LoVo (cell line): ENCODE measurements around the gene POTEC.
"Not testable (repeated sequence)": the region's sequence is repeated elsewhere in the genome, so short reads cannot be mapped to it uniquely, and the experiment has no call there.

Experiments
- DNase-seq: peaks from one replicate; pipeline ENCODE4 v3.0.0-alpha.2; 2016; ENCODE audit warnings: low spot score

POTEC gene

DNA sequence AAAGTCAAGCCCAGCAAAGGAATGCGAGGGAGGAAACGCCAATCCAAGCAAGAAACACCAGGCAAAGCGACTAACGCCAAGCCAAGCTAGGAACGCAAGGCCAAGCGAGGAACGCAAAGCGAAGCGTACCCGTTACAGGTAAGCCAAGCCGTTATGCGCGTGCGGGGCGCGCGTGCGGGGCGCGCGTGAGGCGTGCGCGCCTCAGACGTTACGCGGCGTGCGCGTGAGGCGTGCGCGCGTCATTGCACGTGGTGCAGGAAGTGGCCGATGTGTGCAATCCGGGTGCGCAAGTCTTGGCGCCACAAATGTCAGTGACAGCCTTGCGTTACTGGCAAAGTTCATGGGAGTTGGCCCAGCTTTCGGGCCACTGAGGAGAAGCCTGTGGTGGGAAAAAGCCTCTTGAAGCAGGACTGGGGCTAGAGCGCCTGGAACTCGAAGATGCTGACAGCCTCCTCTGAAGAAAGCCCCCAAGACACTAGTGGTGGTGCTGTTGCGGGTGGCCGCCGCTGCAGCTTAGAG, at the start of gene POTEC:
POTEC (minus strand) TSS at position 155 of the 519 bp plus-strand sequence. CDS start 454 bp downstream, outside the sequence.
- DNase-seq = not testable (repeated sequence)

DNA sequence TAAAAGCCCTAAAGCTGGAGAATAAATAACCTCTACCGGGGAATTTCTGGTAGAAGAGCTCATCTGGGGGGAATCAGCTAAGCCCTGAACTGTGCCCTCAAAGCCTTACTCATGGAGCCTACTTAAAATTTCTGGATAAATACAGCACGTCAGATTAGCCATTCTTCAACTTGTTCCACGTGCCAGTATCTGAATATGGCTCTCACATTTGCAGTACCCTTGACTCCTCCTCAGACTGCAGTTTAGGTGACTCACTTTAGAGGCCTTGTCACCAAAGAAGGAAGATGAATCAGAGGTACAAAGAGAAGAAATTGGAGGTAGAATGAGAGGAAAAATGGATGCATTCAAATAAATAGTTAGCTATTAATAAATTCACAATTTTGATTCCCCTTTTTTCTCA, 34.6 kb upstream of the POTEC start:
- DNase-seq = no peak

DNA sequence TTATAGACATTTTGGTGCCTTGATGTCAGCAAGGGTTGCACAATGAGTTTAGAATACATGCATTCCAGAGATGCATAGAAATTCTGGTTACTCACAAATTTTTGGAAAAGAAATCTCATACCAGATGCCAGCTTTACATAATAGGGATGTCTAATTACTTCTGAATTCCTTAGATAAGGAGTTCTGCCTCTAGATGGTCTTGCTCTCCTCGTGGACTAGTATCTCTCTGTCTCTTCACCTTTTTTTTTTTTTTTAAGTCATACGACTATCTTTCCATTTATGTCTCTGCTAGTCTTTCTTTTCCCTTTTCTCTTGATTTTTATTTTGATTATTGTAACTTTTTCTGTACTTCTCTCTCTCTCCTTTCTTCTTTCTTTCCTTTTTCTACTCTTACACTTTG, 16.1 kb upstream of the POTEC start:
- DNase-seq = not testable (repeated sequence)

DNA sequence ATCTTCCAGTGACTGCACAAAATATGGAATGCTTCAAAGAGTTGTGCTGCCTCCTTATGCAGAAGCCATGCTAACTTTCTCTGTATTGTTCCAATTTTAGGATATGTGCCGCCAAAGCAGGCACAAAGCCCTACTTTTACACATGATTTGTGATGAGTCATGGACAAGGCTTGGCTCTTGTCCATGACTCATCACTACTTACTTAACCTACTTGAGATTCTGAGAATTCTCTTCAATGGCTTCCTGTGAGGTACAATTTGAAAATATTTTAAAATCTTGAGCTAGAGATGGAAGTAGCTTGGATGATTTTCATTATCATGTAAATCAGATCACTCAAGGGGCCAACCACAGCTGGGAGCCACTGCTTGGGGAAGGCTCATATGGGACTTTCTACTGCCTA, 11.7 kb downstream of the POTEC start:
- not testable (repeated sequence) for DNase-seq

DNA sequence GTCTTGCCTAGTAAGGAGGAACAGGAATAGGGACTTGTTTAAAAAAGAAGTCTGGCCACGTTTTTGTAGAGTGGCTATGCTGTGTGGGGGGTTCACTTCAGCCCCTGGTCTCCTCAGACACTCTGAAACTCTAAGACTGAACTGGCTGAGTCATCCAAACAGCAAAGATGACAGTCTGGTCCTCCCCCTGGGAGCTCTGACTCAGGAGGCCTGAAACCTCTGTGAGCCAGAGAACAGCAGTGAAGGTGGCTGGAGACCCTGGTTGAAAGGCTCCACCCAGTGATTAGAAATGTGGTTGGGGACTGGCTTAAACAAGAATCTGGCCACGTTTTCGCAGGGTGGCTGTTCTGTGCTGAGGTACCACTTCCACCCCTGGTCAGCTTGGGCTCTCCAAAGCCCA, 32.7 kb downstream of the POTEC start:
- not testable (repeated sequence) for DNase-seq

DNA sequence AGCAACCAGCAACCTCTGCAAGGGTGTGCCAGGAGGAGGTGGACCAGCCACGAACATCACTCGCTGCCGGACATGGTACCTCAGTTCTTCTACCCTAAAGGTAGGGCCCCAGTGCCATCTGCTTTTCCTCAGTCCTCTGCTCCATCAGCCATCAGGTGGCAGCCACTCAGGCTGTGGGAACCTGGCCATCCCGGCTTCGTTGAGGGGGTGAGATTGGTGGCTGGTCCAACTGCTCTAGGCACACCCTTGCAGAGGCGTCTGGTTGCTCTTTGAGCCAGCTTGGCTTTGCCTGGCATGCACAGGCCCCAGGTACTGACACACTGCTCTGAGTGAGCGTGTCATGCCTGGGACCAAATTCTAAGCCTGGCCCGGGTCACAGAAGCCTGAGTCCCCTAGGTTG, 39.7 kb downstream of the POTEC start:
- not testable (repeated sequence) for DNase-seq

DNA sequence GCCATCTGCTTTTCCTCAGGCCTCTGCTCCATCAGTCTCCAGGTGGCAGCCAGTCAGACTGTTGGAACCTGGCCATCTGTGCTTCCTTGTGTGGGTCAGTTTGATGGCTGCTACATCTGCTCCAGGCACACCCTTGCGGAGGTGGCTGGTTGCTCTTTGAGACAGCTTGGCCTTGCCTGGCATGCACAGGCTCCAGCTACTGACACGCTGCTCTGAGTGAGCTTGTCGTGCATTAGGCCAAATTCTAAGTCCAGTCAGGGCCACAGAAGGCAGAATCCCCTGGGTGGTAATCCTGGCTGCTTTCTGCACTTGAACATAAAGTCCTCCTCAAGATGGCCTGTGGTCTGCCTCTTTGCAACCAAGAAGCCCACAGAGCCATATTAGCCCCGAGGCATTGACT, 41.5 kb downstream of the POTEC start:
- not testable (repeated sequence) for DNase-seq

DNA sequence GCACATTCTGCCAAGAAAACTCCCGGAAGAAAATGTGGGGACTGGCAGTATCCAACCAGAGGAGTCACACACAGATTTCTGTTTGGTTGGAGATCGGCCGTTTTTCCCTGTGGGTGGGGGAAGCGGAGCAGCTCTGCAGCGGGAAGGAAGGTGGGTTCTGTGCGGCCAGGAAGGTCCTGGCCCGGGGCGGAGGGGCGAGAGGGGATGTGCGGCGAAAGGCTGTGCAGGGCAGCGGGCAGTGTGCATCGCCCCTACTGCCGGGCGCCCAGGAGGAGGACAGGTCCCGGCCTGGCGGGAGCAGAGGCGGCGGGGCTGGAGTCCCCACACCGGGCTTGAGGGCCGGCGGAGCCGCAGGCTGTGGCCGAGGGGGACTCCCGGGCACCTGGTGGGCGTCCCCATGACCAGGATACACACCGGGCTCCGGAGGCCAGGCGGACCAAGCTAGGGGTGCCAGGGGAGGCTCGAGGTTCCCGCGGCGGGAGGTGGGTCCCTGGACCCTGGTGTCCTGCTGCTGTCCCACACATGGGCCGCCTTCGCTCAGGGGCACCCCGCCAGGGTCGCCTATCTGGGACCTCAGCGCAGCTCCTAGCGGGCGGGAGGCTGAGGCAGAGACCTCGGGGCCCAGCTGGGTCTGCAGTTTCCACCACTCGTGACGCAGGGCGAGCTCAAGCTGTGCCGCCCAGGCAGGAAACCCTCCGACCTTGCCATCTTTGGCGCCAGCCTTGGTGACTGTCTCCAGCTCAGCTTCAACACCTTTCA, 54.0 kb downstream of the POTEC start:
- DNase-seq = not testable (repeated sequence)

DNA sequence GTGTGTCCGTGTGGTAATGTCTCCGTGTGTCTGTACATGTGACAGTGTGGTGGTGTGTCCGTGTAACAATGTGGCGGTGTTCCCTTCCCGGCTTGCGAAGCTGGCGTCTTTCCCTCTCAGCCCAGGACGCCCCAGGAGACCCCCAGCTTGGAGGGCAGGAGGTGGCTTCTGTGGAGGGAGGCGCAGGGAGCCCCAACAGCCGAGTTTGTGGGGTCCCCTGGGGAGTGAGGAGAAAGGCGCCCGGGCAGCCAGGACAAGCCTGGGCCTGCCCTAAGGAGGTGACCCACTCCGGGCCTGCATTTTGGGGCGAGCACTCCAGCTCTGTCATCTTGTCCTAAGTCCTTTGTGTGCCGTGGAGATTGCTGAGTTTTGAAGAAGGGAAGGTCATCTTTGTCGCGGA, 54.6 kb downstream of the POTEC start:
- not testable (repeated sequence) for DNase-seq

DNA sequence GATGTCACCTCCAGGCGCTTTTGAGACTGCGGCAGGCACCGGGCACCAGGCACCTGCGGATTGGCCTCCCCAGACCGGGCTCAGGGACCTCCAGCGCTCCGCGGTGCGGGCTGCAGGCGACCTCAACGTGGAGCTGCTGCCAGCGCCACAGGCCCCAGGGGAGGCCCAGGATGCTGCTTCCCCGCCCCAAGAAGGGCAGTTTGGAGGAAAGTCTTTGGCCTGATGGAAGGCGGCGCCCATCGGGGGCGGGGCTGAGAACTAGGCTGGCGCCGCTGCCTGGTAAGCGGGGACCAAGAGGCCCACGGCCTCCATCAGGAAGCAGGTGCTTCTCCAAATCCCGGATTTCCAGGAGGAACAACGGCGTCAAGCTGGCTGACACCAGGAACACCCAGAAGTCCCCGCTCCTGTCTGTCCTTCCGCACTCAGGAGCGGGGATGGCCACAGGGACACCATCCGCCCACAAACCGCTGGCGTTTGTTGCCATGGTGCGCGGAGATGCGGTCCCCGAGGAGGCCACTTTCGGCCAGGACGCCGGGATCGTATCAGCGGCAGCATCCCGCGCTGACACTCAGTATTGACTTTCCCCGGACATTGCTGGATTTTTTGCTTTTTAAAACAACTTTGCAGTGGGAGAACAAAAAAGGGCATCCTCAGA, 56.3 kb downstream of the POTEC start:
- DNase-seq = not testable (repeated sequence)

DNA sequence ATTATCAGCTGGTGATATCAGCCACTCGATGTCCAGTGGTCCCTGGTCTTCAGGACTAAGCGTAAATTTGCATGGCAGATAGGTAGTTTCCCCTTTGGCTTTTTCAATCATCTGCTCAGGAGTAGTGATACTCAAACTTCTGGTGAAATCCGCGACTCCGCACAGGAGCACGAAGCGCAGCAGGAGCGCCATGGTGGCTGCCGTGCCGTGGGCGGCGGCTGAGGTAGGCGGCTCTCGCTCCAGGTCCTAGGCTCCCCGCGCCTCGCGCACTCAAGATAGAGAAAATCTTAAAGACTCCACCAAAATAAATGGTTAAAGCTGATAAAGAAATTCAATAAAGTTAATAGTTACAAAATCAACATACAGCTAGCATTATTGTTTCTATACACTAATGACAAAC, 64.3 kb downstream of the POTEC start:
- DNase-seq = not testable (repeated sequence)

DNA sequence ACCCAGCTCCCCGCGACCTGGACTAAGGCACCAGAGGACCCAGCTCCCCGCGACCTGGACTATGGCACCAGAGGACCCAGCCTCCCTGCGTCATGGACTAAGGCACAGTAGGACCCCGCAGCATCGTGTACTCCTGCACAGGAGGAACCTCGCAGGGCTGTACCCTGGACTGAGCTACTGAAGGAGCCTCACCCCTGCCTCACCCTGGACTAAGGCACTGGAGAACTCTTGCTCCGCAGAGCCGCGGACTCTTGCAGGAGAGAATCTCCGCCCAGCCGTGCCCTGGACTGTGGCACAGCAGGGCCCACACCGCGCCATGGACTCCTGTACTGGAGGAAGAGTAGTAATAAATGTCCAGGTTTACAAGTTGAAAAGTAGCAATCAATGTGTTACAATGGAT, 67.9 kb downstream of the POTEC start:
- DNase-seq = not testable (repeated sequence)

DNA sequence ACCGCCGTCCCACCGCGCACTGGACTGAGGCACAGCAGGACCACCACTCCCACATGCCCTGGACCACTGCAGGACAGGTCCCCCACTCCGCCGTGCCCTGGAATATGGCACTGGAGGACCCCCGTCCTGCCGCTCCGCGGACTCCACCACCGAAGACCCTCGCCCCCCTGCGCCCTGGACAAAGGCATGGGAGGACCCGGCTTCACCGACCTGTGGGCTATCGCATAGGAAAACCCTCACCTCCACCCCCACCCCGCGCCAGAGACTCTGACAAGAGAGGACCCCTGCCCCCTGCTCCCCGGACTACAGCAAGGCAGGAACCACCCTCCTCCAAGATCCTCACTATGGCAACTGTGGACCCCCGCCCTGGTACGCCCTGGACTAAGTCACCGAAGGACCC, 68.6 kb downstream of the POTEC start:
- not testable (repeated sequence) for DNase-seq

DNA sequence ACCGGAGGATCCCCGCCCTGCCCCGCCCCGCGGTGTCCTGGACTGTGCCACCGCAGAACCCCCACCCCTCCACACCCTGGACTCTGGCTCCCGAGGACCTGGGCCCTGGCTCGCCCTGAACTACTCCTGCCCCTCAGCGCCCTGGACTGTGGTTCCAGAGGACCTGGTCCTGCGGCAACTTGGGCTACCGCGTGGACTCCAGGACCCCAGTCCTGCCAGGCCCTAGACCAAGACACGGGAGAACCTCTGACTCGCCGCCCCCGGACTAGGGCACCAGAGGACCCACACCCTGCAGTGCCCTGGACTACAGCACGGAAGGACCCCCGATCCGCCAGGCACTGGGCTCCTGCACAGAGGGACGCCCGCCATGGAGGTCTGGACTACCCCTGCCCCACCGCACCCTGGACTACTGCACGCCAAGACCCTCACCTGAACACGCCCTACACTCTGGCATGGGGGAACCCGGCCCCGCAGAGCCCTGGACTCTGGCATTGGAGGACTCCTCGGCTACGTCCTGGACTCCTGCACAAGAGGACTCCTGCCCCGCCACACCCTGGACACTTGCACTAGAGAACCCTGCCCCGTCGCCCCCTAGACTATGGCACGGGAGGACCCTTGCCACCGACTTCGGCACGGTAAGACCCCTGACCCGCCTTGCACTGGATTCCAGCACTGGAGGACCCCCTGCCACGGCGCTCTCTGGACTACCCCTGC, 69.2 kb downstream of the POTEC start:
- DNase-seq = not testable (repeated sequence)

DNA sequence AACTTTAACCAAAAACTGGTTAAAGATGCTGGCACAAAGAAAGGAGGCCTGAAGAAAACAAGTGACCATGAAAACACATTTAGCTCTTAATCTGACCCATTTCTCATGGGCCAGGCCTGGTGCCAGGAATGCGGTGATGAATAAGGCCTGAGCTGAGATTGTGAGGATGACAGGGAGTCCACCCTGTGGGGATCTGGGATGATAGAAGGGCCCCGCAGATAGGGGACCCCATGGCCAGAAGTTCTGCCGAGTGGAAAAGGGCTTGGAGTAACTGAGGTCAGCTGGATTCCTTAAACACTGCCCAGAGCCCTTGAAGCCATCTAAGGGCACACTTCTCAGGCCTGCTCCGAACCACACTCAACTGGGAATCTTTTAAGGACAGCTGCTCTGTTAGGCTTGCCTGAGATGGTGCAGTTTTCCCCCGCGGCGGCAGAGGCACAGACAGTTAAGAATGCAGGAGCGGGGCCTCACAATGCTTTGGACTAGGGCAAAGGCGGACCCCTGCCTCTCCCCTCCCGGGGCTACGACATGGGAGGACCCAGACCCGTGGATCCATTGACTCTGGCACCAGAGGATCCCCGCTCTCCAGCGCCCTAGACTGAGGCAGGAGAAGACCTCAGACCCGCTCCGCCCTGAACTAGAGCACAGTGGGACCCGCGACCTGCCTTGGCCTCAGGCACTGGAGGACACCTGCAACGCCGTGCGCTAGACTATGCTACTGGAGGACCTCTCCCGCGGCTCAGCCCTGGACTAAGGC, 70.0 kb downstream of the POTEC start:
- not testable (repeated sequence) for DNase-seq

DNA sequence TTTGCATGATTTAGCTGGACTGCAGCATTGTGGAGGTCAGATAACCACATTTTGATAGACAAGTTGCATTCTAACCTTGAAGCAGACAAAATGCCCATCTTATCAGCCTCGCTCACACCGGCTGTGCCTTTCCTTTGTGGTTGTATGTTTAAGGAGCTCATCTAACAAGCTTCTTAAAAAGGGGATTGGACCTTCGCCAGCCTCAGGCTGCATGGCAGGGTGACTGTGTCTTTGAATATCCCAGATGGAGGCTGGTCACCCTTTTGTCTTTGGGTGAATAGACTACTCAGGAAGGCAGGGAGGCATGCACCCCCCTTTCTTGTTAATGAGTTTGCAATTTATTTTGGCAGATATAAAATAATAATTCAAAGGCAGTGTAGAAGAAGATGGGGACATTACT, 72.1 kb downstream of the POTEC start:
- DNase-seq = not testable (repeated sequence)

DNA sequence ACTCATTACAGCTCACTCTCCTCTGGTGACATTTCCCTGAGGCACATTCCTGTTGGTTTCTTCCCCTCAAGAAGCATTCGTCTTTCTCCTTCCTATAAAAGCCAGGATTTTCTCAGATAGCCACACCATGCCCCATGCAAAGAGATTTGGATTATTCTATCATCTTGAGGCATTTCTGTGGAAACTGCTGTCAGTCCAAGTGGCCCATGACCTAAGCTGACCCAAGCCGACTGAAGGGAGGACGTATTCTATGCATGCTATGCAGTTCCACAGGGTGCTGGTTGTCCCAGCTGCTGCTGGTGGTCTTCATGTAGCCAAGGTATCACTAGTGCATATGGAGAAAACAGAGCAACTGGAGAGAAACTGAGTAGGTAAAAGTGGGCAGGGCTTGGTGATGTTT, 73.0 kb downstream of the POTEC start:
- DNase-seq = not testable (repeated sequence)

DNA sequence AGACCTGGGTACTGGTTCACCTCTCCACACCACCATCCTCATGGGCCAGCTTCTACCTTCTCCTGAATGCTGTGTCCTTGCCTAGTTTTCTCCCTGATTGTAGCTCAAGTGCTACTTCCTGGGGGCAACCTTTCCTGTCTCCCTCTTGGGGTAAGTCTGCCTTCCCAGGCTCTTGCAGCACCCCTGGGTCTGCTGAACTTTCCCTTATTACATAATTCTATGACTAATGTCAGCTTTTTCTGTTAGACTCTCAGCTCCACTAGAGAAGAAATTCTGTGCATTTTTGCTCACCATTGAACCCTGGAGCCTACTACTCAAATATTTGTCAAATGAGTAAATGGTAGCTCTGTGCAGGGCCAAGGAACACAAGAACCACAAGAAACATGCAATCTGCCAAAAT, 73.4 kb downstream of the POTEC start:
- not testable (repeated sequence) for DNase-seq

DNA sequence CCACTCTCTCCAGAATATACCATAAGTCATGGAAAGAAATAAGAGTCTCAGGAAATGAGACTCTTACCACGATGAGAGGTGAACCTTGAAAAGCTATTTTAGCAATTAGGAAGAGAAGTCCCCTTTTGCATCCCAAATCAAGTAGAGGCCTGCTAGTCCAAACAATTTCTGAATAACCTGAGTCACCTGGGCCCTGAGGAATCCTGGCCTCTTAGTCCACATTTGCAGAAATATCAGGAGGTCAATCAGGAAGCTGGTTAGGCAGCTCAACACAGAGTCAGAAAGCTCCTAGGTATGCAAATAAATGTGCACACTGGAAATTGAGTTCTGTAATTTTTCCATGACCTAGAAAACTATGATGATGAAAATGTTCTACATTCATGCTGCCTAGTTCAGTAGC, 77.4 kb downstream of the POTEC start:
- not testable (repeated sequence) for DNase-seq
